HG03354 (cell line): ENCODE results near the gene SLC15A5.

Source experiments
- ATAC-seq: cut with Tn5 transposase; IDR thresholded peaks from one replicate; pipeline ENCODE4 v1.9.1; 2021; ENCODE audit warnings: mild to moderate bottlenecking; ENCODE audit not compliant: unreplicated experiment, poor library complexity, severe bottlenecking

The SLC15A5 gene

DNA sequence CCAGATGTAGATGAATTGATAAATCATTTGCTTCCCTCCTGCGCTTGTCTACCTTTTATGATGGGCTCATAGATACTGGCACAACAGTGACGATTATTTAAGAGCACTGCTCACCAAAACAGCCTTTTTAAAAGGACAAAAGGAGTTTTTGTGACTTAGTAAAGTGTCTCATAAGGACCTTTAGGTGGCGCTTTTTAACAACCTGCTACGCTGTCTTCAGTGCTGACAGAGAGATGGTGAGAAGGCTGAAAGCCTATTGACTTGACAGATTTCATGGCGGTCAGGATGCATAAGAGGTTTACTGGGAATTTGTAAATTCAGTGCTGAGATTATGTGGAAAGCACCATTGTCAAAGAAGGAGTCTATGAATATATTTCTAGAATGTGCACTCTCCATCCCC, 87.6 kb downstream of the SLC15A5 start:
- no peak for ATAC-seq

DNA sequence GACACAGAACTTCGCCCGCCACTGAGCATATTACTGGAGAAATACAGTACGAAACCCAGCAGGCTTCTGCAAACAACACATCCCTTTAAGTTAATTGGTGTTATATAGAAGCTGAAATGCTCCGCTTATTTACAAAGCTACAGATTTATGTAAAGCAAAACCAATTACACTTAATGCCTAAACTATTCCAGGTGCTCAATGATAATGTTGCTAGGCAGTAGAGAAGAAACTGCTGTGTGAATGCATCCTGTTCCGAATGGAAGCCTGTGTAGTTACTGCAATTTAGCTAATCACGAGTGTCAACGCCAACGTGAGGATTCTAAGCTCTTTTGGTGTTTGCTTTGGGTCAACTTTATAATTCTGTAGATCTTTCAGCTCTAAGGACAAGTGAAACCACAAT, 89.8 kb downstream of the SLC15A5 start:
- ATAC-seq: no peak

DNA sequence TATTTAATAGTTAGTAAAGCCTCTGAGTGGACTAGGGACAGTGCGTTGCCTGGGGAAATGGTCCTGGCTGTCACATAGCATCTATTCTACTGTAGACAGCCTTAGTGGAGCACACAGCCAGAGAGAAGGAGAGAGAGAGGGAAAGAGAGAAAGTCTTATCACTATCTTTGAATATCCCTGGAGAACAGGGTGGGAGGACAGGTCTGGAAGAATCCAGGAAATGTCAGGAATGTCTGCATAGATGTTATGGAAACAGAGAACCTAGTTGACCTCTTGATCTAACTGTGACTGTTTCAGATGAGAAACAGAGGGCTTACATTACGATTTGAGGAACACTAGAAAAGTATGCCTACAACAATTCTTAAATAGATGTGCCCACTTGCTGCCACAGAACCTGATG, 92.8 kb downstream of the SLC15A5 start:
- ATAC-seq: no peak

DNA sequence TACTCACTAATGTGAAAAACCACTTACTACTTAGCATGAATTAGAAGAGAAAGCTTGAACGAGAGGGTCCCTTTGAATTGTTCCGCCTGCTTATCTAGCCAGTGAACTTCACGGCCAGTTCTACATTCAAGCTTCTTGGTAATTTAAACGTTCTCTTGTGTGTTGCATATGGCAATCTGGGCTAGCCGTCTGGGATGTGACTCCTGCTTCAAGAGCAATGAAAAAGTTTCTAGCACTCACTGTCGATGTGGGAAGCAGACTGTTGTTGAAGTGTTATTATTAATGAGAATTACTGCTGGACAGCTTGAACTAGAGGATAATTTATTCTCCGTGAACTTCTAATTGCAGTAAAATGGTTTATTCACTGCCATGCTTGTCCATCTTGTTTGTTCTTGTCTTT, 93.9 kb downstream of the SLC15A5 start:
- no peak for ATAC-seq

DNA sequence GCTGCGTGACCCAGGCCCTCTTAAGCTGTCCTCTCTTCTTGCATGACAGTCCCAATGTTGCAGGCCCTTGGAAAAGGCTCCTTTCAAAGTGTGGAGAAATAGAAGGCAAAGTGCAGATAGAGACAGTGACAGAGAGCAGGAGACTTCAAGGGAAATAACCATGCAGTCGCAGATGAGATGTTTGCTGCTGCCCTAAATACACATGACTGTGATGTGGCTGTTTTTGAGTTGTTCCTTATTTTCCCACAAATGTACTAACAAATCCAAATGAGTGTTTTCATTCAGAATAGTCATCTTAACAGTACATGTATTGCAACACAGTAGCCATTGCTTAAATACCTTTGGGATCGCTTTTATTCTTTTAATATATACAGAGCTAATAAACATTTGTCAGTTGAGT, 101.6 kb downstream of the SLC15A5 start:
- ATAC-seq: no peak

DNA sequence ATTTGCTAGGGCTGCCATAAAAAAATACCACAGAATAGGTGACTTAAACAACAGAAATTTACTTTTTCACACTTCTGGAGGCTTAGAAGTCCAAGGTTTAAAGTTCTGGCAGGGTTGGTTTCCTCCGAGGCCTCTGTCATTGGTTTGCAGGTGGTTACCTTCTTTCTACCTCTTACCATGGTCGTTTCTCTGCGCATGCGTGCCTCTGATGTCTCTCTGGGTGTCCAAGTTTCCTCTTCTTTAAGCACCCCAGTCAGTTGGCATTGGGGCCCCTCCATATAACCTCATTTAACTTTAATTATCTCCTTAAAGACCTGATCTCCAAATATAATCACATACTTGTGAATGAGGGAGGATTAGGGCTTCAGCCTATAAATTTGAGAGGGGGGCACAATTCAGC, 103.2 kb downstream of the SLC15A5 start:
- ATAC-seq: no peak

DNA sequence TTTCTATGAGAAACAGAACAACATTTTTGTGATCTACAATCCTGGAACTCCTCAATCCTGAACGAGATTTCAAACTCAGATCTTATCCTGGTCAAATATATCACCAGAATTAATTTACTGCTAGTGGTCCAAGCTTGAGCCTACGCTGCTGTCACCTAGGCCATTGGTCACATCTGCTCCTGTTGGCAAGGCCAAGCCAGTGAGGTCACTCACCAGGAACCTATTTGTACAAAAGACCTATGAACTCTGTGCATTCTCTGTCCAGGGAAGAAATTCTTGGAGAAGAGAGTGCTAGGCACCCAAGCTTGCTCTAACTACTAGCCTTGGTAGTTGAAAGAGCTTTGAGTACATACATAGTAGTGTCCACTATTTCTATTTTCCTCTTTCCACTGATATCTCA, 106.1 kb downstream of the SLC15A5 start:
- ATAC-seq: no peak

DNA sequence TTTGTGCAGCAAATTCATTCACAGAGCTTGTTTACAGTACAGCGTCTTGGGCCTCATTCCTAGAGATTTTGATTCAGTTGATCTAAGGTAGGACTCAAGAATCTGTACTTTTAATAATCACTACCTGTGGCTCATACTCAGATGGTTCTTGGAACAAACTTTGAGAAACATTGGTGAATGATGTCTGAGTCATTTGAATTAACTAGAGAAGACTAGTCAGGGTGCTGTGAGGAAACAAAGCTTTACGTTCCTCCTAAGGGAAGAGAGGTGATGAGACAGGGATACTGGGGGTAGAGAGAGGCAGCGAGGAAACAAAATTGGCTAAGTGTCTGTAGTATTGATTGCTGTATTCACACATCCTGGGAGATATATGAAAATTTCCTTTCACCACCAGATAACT, 109.4 kb downstream of the SLC15A5 start:
- ATAC-seq: no peak

DNA sequence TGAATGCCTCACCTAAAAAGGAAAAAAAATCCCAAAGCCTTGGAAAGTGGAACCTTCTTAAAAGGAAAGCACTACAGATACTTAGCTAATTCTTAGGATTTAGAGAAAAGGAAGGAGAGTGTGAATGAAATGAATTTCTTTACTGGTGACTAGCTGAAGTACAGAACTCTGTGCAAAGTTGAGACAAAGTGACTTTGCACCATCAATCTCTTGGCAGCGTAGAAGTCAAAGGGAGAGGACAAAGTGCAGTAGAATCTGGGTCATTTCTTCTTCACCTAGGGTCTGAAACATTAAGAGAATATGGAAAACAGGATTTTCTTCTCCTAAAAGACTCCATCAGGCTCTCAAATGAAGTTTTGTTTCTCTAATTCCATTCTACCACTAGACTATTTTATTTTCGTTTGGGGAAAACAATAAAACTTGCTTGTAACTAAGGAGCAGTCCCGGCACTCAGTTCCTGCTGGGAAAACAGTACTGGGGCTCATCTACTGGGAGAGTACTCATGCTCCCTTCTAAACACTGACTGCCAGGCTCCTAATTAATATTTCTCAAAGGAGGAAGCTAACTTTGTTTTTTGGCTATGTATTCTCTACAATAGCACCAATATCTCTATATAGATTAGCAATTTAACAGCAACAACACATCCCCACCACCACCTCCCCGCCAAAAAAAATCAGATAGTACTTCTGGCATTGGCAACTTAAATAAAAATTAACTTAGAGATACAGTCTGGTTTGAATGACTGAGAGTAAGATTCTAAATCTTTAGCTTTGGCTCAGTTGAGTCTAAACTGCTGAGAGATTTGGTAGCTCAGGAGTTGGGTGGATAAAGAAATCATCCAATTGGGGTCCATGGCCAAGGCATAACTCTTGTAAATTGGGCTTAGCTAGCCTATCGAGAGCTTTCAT, 110.7 kb downstream of the SLC15A5 start:
- no peak for ATAC-seq

DNA sequence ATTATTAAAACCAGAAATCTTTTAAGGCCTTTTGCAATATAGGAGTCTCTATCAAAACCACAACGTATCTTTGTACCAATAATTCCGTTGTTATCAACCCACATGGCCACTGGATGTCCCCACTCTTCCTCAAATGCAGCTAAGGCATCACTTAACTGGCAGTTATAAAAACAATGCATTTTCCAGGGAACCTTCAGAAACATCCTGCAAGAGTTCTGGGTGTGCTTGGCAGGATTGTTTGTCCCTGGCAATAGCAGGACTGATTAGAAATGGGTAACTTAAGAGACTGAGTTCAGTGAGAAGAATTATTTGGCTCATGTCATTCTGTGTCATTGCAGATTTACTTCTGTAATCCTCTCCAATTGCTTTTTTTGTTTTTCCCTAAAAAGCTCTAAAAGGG, 112.0 kb downstream of the SLC15A5 start:
- no peak for ATAC-seq

DNA sequence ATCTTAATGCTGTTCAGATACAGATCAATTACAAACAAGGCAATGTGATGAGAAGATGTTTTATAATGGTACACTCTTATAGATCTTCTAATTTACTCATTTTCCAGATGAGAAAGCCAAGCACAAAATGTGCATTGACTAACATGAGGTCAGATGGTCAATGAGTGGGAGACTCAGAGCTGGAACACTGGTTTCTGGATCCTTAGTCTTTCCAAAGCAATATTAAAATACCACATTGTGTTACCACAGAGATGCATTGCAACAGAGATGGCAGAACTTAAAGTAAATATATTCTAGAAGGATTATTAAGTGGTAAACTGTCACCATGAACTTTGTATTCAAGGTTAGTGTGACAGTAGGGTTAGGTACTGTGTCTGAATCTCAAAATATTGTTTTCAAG, 113.6 kb downstream of the SLC15A5 start:
- ATAC-seq: no peak

DNA sequence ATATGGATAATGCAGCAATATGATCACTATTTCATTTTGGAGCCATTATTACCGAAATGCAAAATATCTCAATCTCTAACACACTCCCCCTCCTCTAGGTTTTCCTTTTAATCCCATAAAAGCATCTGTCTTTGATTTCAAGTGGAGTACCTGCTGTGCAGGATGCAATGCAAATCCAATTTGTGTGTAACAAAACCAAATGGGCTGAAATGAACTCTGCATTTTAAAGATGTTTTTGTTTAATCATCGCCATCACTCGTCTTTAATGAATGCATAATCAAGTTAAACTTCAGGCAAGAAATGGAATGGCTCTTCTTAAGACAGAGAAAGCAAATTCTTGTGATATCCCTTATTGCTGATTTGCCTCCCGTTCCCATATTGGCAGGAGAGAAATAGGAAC, 114.3 kb downstream of the SLC15A5 start:
- ATAC-seq: no peak

DNA sequence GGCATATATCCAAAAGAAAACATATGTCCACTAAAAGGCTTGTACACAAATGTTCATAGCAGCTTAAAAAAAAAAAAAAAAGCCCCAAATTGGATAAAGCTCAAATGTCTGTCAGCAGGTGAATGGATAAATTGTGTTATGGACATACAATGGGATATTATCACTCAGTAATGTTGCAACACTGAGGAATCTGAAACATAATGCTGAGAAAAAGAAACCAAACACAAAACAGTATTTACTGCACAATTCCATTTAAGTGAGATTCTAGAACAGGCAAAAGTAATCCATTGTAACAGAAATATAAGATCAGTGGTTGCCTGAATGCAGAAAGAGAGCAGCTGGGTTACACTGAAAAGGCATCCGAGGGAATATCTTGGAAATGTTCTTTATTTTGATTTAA, 117.9 kb downstream of the SLC15A5 start:
- no peak for ATAC-seq

DNA sequence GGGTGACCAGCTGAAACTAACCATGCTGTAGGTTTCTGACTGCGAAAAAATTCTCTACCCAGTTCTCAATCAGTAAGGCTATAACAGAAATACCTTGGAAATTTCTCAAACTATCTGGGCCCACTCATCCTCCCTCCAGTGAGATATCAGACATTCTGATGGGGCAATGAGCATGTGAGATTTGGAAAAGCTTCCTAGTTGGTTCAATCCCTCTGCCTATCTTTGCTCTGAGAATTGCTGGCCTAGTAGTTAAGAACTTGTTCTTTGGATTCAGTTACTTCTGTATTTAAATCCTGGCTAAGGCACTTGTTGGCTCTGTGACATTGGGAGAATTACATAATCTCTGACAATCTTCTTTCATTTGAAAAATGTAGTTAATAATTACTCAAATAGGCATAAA, 119.4 kb downstream of the SLC15A5 start:
- no peak for ATAC-seq

DNA sequence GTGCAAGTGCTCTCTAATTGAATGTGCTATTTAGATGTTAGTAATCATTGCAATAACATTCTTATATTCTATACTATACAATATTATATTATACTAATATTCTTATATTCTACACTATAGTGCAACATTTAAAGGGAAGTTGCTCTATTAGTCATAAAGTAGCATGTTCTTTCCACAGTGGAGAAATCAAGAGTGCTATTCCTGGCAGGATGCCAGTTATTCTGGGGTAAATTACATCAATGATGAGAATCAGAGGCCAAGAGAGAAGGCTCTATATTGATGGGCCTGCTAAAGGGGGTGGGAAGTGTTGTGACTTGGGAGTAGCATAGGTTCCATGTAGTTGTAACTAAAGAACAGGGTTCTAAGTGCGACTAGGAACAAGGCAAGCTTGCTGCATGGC, 121.5 kb downstream of the SLC15A5 start:
- ATAC-seq: no peak

DNA sequence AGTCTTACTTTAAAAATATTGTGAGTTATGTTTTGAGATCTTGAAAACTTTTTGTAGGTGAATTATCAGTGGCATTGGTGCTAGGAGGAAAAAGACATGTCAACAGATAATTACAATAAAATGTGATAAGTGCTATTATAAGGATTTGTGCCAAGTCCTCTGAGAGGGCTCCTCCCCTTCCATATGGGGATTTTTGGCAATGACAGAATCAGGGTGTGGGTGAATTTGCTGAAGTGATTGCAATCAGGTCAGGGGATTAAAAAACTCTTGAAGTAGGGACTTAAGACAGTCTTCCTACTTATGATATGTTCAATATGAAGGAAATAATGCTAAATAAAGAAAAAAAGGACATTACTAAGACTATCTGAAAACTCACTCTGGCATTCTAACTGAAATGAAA, 122.5 kb downstream of the SLC15A5 start:
- no peak for ATAC-seq

DNA sequence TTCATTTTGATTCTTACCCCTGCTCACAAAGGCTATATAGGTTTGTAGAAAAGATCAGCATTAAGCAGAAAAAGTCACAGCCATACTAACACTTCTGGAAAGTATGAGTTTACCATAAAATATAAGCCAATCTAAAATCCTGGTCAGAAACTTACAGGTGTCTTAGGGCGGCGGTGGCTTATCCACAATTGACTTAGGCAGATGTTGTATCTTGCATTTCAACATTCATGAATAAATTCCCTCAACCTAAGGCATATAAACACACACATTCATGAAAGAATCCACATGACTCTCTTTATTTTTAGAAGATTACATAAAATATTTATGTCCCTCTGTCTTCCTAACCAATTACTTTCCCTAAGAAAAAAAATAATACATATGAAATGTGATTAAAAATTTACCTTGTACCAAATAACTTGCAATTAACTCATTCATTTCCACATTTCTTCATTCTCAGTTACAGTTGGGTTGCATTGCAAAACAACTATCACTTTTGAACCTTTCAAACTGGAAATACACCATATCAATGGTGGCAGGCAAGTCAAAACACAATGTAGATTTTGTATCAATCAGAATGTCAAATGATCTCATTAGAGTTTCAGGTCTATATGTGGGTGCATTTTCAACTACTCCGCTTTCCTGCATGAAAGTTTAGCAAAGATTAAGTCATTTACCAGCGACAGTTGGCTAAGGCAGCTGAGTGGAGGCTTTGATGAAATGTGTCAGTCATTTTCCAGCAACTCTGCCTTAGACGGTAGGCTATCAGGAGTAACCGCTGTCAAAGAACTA, 124.4 kb downstream of the SLC15A5 start:
- no peak for ATAC-seq

DNA sequence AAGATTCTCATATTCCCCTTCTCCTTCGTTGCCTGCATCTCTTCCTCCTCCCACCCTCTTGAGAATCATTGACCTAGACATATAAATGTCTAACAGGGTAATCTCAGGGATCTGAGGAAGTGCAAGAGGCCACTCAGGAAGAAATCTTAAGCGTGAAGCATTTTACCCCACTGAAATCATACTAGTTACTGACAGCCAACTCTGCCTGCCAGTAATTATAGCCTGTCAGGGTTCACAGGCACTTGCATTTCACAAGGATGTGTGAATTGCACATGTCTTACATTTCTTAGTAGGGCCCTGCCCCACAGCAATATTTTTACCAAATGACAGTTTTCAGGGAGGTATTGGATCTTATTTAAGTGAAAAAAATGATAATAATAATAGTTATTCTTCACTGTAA, 127.2 kb downstream of the SLC15A5 start:
- ATAC-seq: no peak

DNA sequence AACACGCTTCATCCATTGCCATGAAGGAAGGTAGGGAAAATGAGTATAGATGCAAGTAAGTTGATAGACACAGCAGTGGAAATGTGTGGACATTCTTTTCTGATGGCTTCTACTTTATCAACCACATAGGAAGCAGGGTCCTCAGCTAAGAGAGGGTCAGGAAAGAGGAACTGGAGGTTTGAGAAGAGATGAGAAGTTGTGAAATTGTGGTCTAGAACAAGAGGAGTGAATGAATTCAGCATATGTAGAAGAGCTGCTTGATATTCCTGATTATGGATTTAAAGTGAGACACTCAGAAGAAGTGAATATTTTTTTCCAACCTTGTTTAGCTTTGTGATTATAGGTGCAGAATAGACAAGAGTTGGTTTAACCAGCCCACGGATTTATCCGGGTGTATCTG, 128.5 kb downstream of the SLC15A5 start:
- no peak for ATAC-seq
